SK-N-SH treated with all-trans-retinoic acid at 6 μM for 48 hours (cell line): ENCODE measurements around the gene FRMD3.

ENCODE experiments used
- ATAC-seq: fragments of 200-7000 bp; cut with Tn5 transposase; 3 replicates; pipeline ENCODE4 v1.9.1; 2020; ENCODE audit warnings: mild to moderate bottlenecking, moderate library complexity
- ARNTL ChIP-seq: fragments of 450-650 bp; formaldehyde crosslinking; IDR thresholded peaks from 2 replicates; pipeline ENCODE4 v1.5.0; 2020; ENCODE audit warnings: low read depth, mild to moderate bottlenecking, moderate library complexity, borderline replicate concordance
- BACH2 ChIP-seq: fragments of 250-450 bp; sonication (Bioruptor Pico); IDR thresholded peaks from 2 replicates; pipeline ENCODE4 v1.9.0; 2021; ENCODE audit warnings: mild to moderate bottlenecking, borderline replicate concordance
- CSDC2 ChIP-seq: fragments of 250-450 bp; sonication (Bioruptor Pico); IDR thresholded peaks from 2 replicates; pipeline ENCODE4 v1.5.0; 2020; ENCODE audit warnings: mild to moderate bottlenecking, moderate library complexity
- GLIS3 ChIP-seq: fragments of 250-450 bp; sonication (Bioruptor Pico); IDR thresholded peaks from 2 replicates; pipeline ENCODE4 v1.5.0; 2020; ENCODE audit warnings: mild to moderate bottlenecking, moderate library complexity
- ISL1 ChIP-seq: fragments of 250-450 bp; sonication (Bioruptor Pico); IDR thresholded peaks from 2 replicates; pipeline ENCODE4 v2.1.2; 2022; ENCODE audit warnings: mild to moderate bottlenecking, moderate library complexity
- OSR1 ChIP-seq: fragments of 250-450 bp; sonication (Bioruptor Pico); IDR thresholded peaks from 2 replicates; pipeline ENCODE4 v1.8.0; 2022; ENCODE audit warnings: moderate library complexity, mild to moderate bottlenecking, inconsistent platforms
- PPARA ChIP-seq: fragments of 250-450 bp; sonication (Bioruptor Pico); IDR thresholded peaks from 2 replicates; pipeline ENCODE4 v1.5.0; 2020; ENCODE audit warnings: mild to moderate bottlenecking, borderline replicate concordance
- RARB ChIP-seq: fragments of 250-450 bp; sonication (Bioruptor Pico); IDR thresholded peaks from 2 replicates; pipeline ENCODE4 v1.8.0; 2021; ENCODE audit warnings: mild to moderate bottlenecking, moderate library complexity
- SNAI2 ChIP-seq: fragments of 250-450 bp; sonication (Bioruptor Pico); IDR thresholded peaks from 2 replicates; pipeline ENCODE4 v1.5.0; 2020; ENCODE audit warnings: mild to moderate bottlenecking, moderate library complexity
- TCF4 ChIP-seq: fragments of 250-450 bp; sonication (Bioruptor Pico); IDR thresholded peaks from 2 replicates; pipeline ENCODE4 v1.8.0; 2021; ENCODE audit warnings: mild to moderate bottlenecking, moderate library complexity, borderline replicate concordance
- TOX ChIP-seq: fragments of 250-450 bp; sonication (Bioruptor Pico); IDR thresholded peaks from 2 replicates; pipeline ENCODE4 v1.8.0; 2021; ENCODE audit warnings: mild to moderate bottlenecking, moderate library complexity, borderline replicate concordance
- ZC3H10 ChIP-seq: fragments of 250-450 bp; sonication (Bioruptor Pico); IDR thresholded peaks from 2 replicates; pipeline ENCODE4 v1.5.1; 2021; ENCODE audit warnings: mild to moderate bottlenecking, moderate library complexity
- ZFP3 ChIP-seq: fragments of 250-450 bp; sonication (Bioruptor Pico); IDR thresholded peaks from 2 replicates; pipeline ENCODE4 v1.5.0; 2020; ENCODE audit warnings: mild to moderate bottlenecking, moderate library complexity
- ZFP30 ChIP-seq: fragments of 450-650 bp; formaldehyde crosslinking; IDR thresholded peaks from 2 replicates; pipeline ENCODE4 v1.5.0; 2022; ENCODE audit warnings: mild to moderate bottlenecking, moderate library complexity
- ZNF565 ChIP-seq: fragments of 450-650 bp; formaldehyde crosslinking; conservative IDR thresholded peaks from 2 replicates; pipeline ENCODE4 v1.5.0; 2020; ENCODE audit warnings: low read depth, mild to moderate bottlenecking, moderate library complexity
- ZNF70 ChIP-seq: fragments of 450-650 bp; formaldehyde crosslinking; IDR thresholded peaks from 2 replicates; pipeline ENCODE4 v1.5.0; 2020; ENCODE audit warnings: mild to moderate bottlenecking, moderate library complexity
- ZNF8 ChIP-seq: fragments of 450-650 bp; formaldehyde crosslinking; IDR thresholded peaks from 2 replicates; pipeline ENCODE4 v1.5.0; 2020; ENCODE audit warnings: mild to moderate bottlenecking, moderate library complexity
- TF ChIP-seq, protein P1 (sequence below): fragments of 250-450 bp; sonication (Bioruptor Pico); IDR thresholded peaks from 2 replicates; pipeline ENCODE4 v1.8.0; 2020; ENCODE audit warnings: mild to moderate bottlenecking, moderate library complexity, borderline replicate concordance
- TF ChIP-seq, protein P2 (sequence below): fragments of 250-450 bp; sonication (Bioruptor Pico); IDR thresholded peaks from 2 replicates; pipeline ENCODE4 v1.8.0; 2021; ENCODE audit warnings: low read depth, mild to moderate bottlenecking, moderate library complexity, borderline replicate concordance
- TF ChIP-seq, protein P3 (sequence below): fragments of 250-450 bp; sonication (Bioruptor Pico); IDR thresholded peaks from 2 replicates; pipeline ENCODE4 v1.5.0; 2020; ENCODE audit warnings: mild to moderate bottlenecking, moderate library complexity
- TF ChIP-seq, protein P4 (sequence below): fragments of 250-450 bp; sonication (Bioruptor Pico); IDR thresholded peaks from 2 replicates; pipeline ENCODE4 v1.5.1; 2021; ENCODE audit warnings: mild to moderate bottlenecking, moderate library complexity
- TF ChIP-seq, protein P5 (sequence below): fragments of 250-450 bp; sonication (Bioruptor Pico); IDR thresholded peaks from 2 replicates; pipeline ENCODE4 v1.5.1; 2020; ENCODE audit warnings: low read depth, mild to moderate bottlenecking, moderate library complexity

Gene FRMD3

DNA sequence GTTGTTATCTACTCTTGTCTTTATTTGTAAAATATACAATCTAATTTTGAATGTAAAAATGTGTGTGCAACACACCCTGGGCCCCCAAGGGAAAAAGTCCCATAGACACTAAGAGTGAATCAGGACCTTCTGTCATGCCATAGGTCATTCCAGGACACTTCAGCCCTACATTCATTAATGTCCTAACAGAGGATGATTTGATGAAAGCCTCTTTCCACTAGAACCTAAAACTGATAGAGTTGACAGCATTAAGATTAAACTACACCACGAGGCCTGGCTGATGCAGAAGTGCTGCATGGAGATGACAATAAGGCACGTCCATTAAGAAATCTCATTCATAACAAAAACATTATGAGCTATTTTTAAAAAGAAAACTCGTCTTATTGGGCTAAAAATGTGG, 46.2 kb downstream of the FRMD3 start:
- no peak for TF ChIP-seq ZFP30 (CRISPR knock-in tag)
- TF ChIP-seq SNAI2 (CRISPR knock-in tag) = no peak
- no peak for TF ChIP-seq OSR1 (CRISPR knock-in tag)
- no peak for TF ChIP-seq ZNF70 (CRISPR knock-in tag)
- TF ChIP-seq RARB = no peak
- no peak for TF ChIP-seq ZNF8
- TF ChIP-seq, protein P1, sequence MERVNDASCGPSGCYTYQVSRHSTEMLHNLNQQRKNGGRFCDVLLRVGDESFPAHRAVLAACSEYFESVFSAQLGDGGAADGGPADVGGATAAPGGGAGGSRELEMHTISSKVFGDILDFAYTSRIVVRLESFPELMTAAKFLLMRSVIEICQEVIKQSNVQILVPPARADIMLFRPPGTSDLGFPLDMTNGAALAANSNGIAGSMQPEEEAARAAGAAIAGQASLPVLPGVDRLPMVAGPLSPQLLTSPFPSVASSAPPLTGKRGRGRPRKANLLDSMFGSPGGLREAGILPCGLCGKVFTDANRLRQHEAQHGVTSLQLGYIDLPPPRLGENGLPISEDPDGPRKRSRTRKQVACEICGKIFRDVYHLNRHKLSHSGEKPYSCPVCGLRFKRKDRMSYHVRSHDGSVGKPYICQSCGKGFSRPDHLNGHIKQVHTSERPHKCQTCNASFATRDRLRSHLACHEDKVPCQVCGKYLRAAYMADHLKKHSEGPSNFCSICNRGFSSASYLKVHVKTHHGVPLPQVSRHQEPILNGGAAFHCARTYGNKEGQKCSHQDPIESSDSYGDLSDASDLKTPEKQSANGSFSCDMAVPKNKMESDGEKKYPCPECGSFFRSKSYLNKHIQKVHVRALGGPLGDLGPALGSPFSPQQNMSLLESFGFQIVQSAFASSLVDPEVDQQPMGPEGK (CRISPR knock-in tag) = no peak
- TF ChIP-seq ZFP3 (CRISPR knock-in tag) = no peak
- TF ChIP-seq, protein P2, sequence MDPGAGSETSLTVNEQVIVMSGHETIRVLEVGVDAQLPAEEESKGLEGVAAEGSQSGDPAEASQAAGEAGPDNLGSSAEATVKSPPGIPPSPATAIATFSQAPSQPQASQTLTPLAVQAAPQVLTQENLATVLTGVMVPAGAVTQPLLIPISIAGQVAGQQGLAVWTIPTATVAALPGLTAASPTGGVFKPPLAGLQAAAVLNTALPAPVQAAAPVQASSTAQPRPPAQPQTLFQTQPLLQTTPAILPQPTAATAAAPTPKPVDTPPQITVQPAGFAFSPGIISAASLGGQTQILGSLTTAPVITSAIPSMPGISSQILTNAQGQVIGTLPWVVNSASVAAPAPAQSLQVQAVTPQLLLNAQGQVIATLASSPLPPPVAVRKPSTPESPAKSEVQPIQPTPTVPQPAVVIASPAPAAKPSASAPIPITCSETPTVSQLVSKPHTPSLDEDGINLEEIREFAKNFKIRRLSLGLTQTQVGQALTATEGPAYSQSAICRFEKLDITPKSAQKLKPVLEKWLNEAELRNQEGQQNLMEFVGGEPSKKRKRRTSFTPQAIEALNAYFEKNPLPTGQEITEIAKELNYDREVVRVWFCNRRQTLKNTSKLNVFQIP (CRISPR knock-in tag) = no peak
- TF ChIP-seq, protein P3, sequence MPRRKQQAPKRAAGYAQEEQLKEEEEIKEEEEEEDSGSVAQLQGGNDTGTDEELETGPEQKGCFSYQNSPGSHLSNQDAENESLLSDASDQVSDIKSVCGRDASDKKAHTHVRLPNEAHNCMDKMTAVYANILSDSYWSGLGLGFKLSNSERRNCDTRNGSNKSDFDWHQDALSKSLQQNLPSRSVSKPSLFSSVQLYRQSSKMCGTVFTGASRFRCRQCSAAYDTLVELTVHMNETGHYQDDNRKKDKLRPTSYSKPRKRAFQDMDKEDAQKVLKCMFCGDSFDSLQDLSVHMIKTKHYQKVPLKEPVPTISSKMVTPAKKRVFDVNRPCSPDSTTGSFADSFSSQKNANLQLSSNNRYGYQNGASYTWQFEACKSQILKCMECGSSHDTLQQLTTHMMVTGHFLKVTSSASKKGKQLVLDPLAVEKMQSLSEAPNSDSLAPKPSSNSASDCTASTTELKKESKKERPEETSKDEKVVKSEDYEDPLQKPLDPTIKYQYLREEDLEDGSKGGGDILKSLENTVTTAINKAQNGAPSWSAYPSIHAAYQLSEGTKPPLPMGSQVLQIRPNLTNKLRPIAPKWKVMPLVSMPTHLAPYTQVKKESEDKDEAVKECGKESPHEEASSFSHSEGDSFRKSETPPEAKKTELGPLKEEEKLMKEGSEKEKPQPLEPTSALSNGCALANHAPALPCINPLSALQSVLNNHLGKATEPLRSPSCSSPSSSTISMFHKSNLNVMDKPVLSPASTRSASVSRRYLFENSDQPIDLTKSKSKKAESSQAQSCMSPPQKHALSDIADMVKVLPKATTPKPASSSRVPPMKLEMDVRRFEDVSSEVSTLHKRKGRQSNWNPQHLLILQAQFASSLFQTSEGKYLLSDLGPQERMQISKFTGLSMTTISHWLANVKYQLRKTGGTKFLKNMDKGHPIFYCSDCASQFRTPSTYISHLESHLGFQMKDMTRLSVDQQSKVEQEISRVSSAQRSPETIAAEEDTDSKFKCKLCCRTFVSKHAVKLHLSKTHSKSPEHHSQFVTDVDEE (CRISPR knock-in tag) = no peak
- TF ChIP-seq ZNF565 = no peak
- ATAC-seq = no peak

DNA sequence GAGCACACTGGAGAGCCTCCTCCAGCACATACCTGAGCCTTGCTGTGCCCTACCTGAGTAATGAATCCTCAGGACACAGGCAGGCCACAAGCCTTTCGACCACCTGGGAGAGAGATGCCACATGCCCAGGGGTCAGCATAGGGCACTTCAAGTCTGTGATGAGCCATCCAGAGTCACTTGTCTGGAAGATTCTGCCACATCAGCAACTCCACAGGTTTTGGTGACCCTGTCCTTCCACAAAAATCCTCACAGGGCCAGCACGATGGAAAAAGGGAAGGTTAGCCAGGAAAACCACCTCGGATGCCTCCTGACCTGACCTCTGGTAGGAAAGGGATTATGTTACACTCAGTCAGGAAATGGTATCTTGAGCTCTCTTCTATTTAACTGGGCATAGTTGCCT, 46.8 kb downstream of the FRMD3 start:
- no peak for TF ChIP-seq PPARA (CRISPR knock-in tag)
- TF ChIP-seq, protein P1 (CRISPR knock-in tag) = no peak
- no peak; the same call in 2 of the 3 replicates for ATAC-seq

DNA sequence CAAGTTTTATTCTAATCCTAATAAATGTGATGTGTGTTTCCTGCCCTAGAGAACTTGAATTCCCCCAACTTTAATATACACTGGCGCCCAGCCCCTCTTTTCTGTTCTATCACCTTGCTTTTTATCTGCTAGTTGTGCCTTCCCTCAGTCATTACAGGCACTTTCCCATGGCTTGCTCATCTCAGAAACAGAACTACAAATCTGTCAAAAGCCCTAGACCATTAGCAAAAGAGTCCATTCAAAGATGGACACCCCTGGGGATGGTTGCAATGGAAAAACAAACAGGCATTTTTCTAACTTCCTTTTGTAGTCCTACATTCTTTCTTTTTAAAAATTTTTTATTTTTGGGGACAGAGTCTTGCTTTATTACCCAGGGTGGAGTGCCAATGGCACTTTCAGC, 48.2 kb downstream of the FRMD3 start:
- no peak for ATAC-seq

More for the DNA sequence above, 48.2 kb downstream of the FRMD3 start:
- TF ChIP-seq, protein P4, sequence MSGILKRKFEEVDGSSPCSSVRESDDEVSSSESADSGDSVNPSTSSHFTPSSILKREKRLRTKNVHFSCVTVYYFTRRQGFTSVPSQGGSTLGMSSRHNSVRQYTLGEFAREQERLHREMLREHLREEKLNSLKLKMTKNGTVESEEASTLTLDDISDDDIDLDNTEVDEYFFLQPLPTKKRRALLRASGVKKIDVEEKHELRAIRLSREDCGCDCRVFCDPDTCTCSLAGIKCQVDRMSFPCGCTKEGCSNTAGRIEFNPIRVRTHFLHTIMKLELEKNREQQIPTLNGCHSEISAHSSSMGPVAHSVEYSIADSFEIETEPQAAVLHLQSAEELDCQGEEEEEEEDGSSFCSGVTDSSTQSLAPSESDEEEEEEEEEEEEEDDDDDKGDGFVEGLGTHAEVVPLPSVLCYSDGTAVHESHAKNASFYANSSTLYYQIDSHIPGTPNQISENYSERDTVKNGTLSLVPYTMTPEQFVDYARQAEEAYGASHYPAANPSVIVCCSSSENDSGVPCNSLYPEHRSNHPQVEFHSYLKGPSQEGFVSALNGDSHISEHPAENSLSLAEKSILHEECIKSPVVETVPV (CRISPR knock-in tag) = no peak
- no peak for TF ChIP-seq OSR1 (CRISPR knock-in tag)
- no peak for TF ChIP-seq ZFP30 (CRISPR knock-in tag)
- TF ChIP-seq, protein P2 (CRISPR knock-in tag) = no peak
- TF ChIP-seq CSDC2 (CRISPR knock-in tag) = no peak
- no peak for TF ChIP-seq GLIS3 (CRISPR knock-in tag)
- TF ChIP-seq RARB = no peak
- no peak for TF ChIP-seq ZFP3 (CRISPR knock-in tag)
- TF ChIP-seq ARNTL (CRISPR knock-in tag) = no peak
- TF ChIP-seq PPARA (CRISPR knock-in tag) = no peak
- TF ChIP-seq, protein P1 (CRISPR knock-in tag) = no peak
- TF ChIP-seq, protein P5, sequence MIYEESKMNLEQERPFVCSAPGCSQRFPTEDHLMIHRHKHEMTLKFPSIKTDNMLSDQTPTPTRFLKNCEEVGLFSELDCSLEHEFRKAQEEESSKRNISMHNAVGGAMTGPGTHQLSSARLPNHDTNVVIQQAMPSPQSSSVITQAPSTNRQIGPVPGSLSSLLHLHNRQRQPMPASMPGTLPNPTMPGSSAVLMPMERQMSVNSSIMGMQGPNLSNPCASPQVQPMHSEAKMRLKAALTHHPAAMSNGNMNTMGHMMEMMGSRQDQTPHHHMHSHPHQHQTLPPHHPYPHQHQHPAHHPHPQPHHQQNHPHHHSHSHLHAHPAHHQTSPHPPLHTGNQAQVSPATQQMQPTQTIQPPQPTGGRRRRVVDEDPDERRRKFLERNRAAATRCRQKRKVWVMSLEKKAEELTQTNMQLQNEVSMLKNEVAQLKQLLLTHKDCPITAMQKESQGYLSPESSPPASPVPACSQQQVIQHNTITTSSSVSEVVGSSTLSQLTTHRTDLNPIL (CRISPR knock-in tag) = no peak
- TF ChIP-seq SNAI2 (CRISPR knock-in tag) = no peak
- TF ChIP-seq ZC3H10 = no peak
- no peak for TF ChIP-seq TCF4
- no peak for TF ChIP-seq TOX (CRISPR knock-in tag)
- no peak for TF ChIP-seq ZNF70 (CRISPR knock-in tag)
- TF ChIP-seq BACH2 = no peak
- no peak for TF ChIP-seq ISL1 (CRISPR knock-in tag)
- TF ChIP-seq ZNF8 = no peak
- TF ChIP-seq, all 23 proteins: peak for 0
